NCI-H69 (cell line): Measurements from ENCODE around the gene G6PD.
"Not testable (repeated sequence)": the region's sequence is repeated elsewhere in the genome, so short reads cannot be mapped to it uniquely, and the experiment has no call there.

Source experiments
- DNase-seq: peaks from one replicate; lab custom pipeline; 2025; lab: John Stamatoyannopoulos, UW

G6PD gene

GRCh38 chrX:154515090-154515965, 31.3 kb downstream of the G6PD start:
- DNase-seq, result peak; percentile 55

DNA sequence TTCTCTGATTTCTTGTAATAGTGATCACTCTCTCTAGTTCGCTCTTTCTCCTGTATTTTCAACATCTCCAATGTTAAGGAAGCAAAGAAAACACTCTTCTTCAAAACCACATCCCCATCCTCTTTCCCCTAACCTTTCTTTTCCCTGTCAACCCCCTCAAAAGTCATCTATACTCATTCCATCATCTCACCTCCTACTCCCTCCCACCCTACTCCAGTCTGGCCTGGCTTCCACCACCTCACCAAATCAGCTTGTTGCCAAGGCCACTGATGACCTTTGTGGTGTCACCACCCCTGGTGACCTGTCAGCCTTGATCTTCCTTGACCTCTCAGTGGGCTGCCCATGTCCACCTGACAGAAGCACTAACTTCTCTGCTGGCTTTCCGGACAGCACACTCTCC, 32.9 kb downstream of the G6PD start:
- no peak for DNase-seq

DNA sequence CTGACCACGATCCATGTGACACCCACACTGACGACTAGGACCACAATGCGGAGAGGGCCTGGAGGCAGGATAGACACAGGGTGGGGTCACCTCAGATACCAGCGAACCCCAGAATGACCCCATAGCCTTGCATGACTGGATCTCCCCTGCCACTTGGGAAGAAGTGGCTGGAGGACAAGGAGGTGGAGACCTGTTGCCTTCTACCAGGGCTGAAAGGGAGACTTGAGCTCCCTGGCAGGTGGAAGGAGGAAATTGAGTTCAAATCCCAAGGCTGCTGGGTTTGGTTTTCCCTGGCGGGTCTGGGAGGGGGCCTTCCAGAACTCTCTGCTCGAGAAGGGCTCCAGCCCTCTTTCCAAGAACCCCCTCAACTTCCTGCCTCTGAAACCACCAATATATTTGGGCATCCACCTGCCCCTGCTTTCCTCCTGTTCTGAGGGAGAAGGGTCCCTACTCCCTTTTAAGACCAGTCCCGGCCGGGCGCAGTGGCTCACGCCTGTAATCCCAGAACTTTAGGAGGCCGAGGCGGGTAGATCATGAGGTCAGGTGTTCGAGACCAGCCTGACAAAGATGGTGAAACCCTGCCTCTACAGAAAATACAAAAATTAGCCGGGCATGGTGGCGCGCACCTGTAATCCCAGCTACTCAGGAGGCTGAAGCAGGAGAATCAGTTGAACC, 33.6 kb downstream of the G6PD start:
- DNase-seq, result no peak

DNA sequence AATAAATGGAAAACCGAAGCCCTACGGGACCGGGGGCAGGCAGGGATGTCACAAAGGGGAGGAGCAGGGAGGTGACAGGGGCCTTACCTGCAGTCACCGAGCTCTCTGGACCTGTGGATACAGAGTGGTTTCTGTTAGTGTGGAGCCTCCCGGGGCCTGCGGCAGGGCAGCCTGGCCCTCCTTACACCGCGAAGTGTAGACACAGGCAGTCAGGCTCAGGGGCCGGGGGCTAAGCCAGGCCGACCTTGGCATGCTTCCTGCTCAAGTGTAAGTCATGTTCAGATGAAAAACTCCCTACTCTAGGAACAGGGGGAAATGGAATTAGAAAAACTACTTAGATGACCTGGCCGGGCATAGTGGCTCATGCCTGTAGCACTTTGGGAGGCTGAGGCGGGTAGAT, 34.9 kb downstream of the G6PD start:
- no peak for DNase-seq

DNA sequence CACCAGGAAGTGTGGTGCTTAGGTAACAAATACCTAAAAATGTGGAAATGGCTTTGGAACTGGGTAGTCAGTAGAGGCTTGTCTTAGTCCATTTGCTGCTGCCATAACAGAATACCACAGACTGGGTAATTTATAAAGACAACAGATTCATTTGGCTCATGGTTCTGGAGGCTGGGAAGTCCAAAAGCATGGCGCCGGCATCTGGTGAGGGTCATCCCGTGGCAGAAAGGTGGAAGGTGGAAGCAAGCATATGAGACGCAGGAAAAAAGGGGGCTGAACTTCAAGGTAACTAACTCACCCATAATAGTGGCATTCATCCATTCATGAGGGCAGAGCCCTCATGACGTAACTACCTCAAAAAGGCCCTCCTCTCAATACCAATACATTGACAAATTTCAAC, 37.2 kb downstream of the G6PD start:
- no peak for DNase-seq

- no peak for DNase-seq
Observed at GRCh38 chrX:154508384-154508745, 38.3 kb downstream of the G6PD start.

GRCh38 chrX:154507673-154508383, 38.8 kb downstream of the G6PD start:
- no peak for DNase-seq

GRCh38 chrX:154506483-154507332, 39.9 kb downstream of the G6PD start:
- DNase-seq, result no peak

GRCh38 chrX:154505734-154506133, 40.9 kb downstream of the G6PD start:
- DNase-seq, result no peak

- no peak for DNase-seq
Observed at GRCh38 chrX:154502989-154503388, 43.7 kb downstream of the G6PD start.

DNA sequence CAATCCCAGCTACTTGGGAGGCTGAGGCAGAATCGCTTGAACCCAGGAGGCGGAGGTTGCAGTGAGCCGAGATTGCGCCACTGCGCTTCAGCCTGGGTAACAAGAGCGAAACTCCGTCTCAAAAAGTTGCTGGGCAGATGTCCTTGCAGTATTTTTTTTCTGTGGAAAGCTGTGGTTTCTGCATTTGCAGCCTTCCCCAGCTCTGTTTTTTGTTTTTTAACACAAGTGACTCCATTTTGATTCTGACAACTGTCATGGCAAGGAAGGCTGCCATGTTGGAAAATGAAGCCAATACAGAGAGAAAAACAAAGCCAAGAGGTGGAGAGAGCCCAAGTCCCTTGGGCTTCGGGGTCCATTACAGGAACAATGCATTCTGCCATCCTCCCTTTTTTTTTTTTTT, 44.5 kb downstream of the G6PD start:
- DNase-seq, result no peak

GRCh38 chrX:154501423-154501822, 45.2 kb downstream of the G6PD start:
- DNase-seq, result not testable (repeated sequence)

DNA sequence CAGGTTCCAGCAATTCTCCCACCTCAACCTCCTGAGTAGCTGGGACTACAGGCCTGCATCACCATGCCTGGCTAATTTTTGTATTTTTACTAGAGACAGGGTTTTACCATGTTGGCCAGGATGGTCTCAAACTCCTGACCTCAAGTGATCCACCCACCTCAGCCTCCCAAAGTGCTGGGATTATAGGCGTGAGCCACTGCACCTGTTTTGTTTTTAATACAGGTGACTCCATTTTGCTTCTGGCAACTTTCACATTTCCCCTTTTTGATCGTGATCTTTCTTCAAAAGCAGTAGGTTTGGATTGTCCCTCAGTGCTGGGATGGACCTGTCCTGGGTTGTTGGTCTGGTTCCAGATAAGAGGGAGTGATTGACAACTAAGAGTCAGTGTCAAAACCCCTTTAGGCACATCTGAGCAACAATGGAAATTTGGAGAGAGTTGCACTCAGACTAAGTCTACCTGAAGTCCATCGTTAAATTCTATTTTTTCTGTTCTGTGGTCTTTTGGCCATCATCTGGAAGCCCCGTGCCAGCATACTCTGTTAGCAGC, 50.0 kb downstream of the G6PD start:
- DNase-seq, result not testable (repeated sequence)

GRCh38 chrX:154495472-154495922, 51.1 kb downstream of the G6PD start:
- DNase-seq, result no peak

DNA sequence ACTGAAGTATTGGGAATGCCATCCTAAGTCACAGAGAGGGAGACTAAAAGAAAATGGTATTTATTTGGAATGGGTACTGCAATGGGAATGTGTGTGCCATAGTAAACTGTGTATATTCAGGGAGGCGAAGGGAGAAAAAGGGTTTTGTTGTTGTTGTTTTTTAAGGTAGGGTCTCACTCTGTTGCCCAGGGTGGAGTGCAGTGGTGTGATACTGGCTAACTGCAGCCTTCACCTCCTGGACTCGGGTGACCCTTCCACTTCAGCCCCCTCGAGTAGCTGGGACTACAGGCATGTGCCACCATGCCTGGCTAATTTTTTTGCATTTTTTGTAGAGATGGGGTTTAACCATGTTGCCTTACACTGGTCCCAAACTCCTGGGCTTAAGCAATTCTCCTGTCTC, 51.9 kb downstream of the G6PD start:
- DNase-seq, result no peak

GRCh38 chrX:154490414-154491083, 56.1 kb downstream of the G6PD start, which contains the start of gene SLC10A3:
SLC10A3 (minus strand) TSS chrX:154490629; CDS start chrX:154488940, 1,689 bp downstream.
- peak; percentile 95 for DNase-seq

GRCh38 chrX:154490021-154490413, 56.6 kb downstream of the G6PD start:
- DNase-seq, result peak; percentile 44

GRCh38 chrX:154489182-154489581, 57.5 kb downstream of the G6PD start:
- no peak for DNase-seq

- no peak for DNase-seq
Observed at GRCh38 chrX:154488336-154489075, 58.1 kb downstream of the G6PD start.
